Parathyroid adenoma (tissue), 2 donors: ENCODE measurements around the gene GRIK5.

ENCODE experiments used
- H2AFZ ChIP-seq: fragments of 300-600 bp; sonication (generic); one replicate; pipeline ENCODE4 v1.7.0; 2017; ENCODE audit warnings: antibody characterized with exemption, mild to moderate bottlenecking
- H3K27ac ChIP-seq: fragments of 300-600 bp; sonication (generic); one replicate; pipeline ENCODE4 v1.7.0; 2017
- H3K27me3 ChIP-seq: fragments of 300-600 bp; sonication (generic); one replicate; pipeline ENCODE4 v1.7.0; 2017; ENCODE audit warnings: low read length; ENCODE audit not compliant: control insufficient read depth, insufficient read depth
- H3K36me3 ChIP-seq: fragments of 300-600 bp; sonication (generic); one replicate; pipeline ENCODE4 v1.7.0; 2017; ENCODE audit warnings: low read length; ENCODE audit not compliant: control insufficient read depth, insufficient read depth
- H3K4me1 ChIP-seq: fragments of 300-600 bp; sonication (generic); one replicate; pipeline ENCODE4 v1.7.0; 2017; ENCODE audit warnings: control low read depth
- H3K4me2 ChIP-seq: fragments of 300-600 bp; sonication (generic); one replicate; pipeline ENCODE4 v1.7.0; 2017; ENCODE audit warnings: low read length
- H3K4me3 ChIP-seq: fragments of 300-600 bp; sonication (generic); one replicate; pipeline ENCODE4 v1.7.0; 2017; ENCODE audit warnings: low read depth, low read length
- H3K79me2 ChIP-seq: fragments of 300-600 bp; sonication (generic); one replicate; pipeline ENCODE4 v1.7.0; 2017; ENCODE audit warnings: control low read depth
- H3K9ac ChIP-seq: fragments of 300-600 bp; sonication (generic); one replicate; pipeline ENCODE4 v1.7.0; 2017; ENCODE audit warnings: mild to moderate bottlenecking
- H3K9me3 ChIP-seq: fragments of 300-600 bp; sonication (generic); one replicate; pipeline ENCODE4 v1.7.0; 2017; ENCODE audit warnings: low read length; ENCODE audit not compliant: control insufficient read depth
- TF ChIP-seq, protein P1 (sequence below): fragments of 300-600 bp; sonication (generic); IDR thresholded peaks from one replicate; pipeline ENCODE4 v1.7.0; 2017; ENCODE audit warnings: antibody characterized with exemption, mild to moderate bottlenecking
- donor health status: primary hyperparathyroidism.

The GRIK5 gene

DNA sequence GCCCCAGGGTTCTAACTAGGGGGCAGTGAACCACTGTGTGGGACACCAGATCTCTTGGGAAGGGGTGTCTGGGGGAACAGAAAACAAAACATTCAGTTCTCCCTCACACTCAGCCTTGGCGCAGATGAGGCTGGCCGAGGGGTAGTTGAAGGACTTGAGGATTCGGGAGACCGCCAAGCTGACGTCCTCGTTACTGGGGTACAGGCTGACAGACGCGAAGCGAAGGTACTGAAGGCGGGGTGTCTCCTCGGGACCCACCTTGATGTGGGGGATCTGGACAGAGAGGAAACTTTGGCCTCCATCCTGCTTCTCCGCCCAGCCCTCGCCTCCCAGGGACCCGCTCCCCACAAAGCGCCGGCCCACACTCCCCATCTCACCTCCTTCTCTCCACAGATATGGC lies 7.6 kb downstream of the GRIK5 start:
- Histone ChIP-seq H3K9me3 (no peaks in the 10 kb centered on the region), H3K36me3 (no peaks in the 10 kb centered on the region), H2AFZ (no peak overlapping the region), H3K27ac (no peak overlapping the region), H3K4me3 (no peak overlapping the region), H3K27me3 (no peaks in the 10 kb centered on the region), H3K79me2 (no peaks in the 10 kb centered on the region), H3K4me1 (peaks cover under 1% of the 10 kb centered on the region), H3K9ac (no peak overlapping the region), H3K4me2 (no peak overlapping the region)
- TF ChIP-seq, protein P1, sequence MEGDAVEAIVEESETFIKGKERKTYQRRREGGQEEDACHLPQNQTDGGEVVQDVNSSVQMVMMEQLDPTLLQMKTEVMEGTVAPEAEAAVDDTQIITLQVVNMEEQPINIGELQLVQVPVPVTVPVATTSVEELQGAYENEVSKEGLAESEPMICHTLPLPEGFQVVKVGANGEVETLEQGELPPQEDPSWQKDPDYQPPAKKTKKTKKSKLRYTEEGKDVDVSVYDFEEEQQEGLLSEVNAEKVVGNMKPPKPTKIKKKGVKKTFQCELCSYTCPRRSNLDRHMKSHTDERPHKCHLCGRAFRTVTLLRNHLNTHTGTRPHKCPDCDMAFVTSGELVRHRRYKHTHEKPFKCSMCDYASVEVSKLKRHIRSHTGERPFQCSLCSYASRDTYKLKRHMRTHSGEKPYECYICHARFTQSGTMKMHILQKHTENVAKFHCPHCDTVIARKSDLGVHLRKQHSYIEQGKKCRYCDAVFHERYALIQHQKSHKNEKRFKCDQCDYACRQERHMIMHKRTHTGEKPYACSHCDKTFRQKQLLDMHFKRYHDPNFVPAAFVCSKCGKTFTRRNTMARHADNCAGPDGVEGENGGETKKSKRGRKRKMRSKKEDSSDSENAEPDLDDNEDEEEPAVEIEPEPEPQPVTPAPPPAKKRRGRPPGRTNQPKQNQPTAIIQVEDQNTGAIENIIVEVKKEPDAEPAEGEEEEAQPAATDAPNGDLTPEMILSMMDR, result no peak

DNA sequence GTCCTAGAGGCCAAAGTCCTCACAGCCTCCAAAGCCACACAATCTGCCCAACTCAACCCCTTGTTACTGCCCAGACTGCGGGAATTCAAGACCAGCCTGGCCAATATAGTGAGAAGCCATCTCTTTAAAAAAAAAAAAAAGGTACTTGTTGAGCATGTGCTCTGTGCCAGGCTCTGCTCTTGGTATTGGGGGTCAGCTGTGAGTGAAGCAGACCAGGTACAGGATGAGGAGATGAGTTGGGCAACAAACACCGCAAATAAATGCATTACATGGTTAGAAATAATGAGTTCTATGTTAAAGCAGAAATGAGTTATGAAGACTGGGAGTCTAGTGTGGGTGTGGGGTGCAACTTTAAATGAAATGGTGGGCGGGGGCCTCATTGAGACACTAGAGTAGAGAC lies 9.9 kb downstream of the GRIK5 start:
- Histone ChIP-seq H3K9me3 (no peaks in the 10 kb centered on the region), H2AFZ (no peak overlapping the region), H3K4me3 (no peak overlapping the region), H3K4me2 (no peak overlapping the region), H3K36me3 (no peaks in the 10 kb centered on the region), H3K9ac (no peak overlapping the region), H3K27ac (no peak overlapping the region), H3K79me2 (no peaks in the 10 kb centered on the region), H3K27me3 (no peaks in the 10 kb centered on the region), H3K4me1 (no peaks in the 10 kb centered on the region)
- TF ChIP-seq, protein P1, result no peak

DNA sequence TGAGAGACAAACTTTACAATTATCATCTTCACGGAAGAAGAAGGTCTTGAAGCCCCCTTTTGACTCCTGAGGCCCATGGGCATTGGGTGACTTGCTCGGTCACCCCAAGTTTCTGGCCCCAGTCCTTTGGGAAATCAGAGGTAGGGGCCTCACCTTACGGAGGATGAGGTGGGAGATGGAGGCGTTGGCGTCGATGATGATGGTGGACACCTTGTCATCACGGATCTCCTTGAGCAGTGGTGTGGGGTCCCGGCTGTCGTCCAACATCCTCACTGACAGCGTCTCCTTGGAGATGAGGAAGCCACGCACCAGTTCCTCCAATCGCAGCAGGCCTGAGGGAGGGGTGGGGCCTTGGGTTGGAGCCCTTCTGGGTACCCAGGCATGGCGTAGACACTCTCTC lies 10.8 kb downstream of the GRIK5 start:
- TF ChIP-seq, protein P1, result no peak
- H2AFZ ChIP-seq, result no peak overlapping the region
- no peaks in the 10 kb centered on the region for H3K27me3 ChIP-seq
- no peak overlapping the region for H3K9ac ChIP-seq
- no peaks in the 10 kb centered on the region for H3K36me3 ChIP-seq
- H3K27ac ChIP-seq, result no peak overlapping the region
- H3K4me1 ChIP-seq, result no peaks in the 10 kb centered on the region
- no peak overlapping the region for H3K4me3 ChIP-seq
- no peaks in the 10 kb centered on the region for H3K79me2 ChIP-seq
- no peaks in the 10 kb centered on the region for H3K9me3 ChIP-seq
- H3K4me2 ChIP-seq, result no peak overlapping the region

DNA sequence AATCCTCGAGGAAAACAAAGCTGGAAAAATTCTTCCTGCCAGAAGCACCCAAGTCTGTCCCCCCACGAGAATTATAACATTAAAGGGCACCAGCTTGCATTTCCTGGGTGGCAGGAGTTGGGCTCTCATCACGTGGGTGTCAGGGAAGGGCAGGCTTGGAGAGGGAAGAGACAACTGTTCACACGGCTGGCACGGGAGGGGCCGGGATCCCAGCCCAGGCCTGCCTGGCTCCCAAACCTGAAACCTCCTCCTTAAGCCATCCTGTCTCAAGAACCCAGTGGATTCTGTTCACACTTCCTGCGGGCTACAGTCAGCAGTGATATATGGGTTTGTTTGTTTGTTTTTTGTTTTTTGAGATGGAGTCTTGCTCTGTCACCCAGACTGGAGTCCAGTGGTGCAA lies 12.2 kb downstream of the GRIK5 start:
- H3K36me3 ChIP-seq, result no peaks in the 10 kb centered on the region
- H3K4me1 ChIP-seq, result no peaks in the 10 kb centered on the region
- H2AFZ ChIP-seq, result no peak overlapping the region
- H3K9ac ChIP-seq, result no peak overlapping the region
- TF ChIP-seq, protein P1, result no peak
- no peaks in the 10 kb centered on the region for H3K27me3 ChIP-seq
- H3K9me3 ChIP-seq, result no peaks in the 10 kb centered on the region
- H3K4me2 ChIP-seq, result no peak overlapping the region
- no peak overlapping the region for H3K27ac ChIP-seq
- H3K4me3 ChIP-seq, result no peak overlapping the region
- H3K79me2 ChIP-seq, result no peaks in the 10 kb centered on the region

DNA sequence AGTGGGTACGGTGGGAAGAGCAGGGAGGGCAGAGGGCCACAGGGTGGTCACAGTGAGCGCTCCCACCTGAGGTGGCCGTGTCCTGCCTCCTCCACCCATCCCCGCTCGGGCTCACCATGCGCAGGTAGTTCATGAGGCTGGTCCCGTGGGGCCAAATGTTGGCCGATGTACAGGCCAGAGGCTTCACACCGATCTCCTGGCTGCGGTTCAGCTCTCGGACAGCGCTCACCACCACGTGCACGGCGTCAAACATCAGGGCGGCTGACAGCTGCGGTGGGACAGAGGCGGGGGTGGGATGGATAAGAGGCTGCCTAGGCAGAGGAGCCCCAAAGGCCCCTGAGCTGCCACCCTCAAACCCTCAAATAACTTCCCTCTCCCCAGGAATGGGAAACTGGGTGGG lies 15.8 kb downstream of the GRIK5 start:
- TF ChIP-seq, protein P1, result no peak
- Histone ChIP-seq H3K9me3 (no peaks in the 10 kb centered on the region), H3K9ac (no peak overlapping the region), H2AFZ (no peak overlapping the region), H3K27ac (no peak overlapping the region), H3K4me3 (no peak overlapping the region), H3K27me3 (no peaks in the 10 kb centered on the region), H3K36me3 (no peaks in the 10 kb centered on the region), H3K79me2 (no peaks in the 10 kb centered on the region), H3K4me1 (peaks cover 7% of the 10 kb centered on the region), H3K4me2 (no peak overlapping the region)
